GM23248 (cell line): Measurements from ENCODE around the gene SENP1. TPM values are rescaled to one million over a fixed set of nuclear protein-coding genes. Genes with fewer than 3 reads are reported as not detected.

Experiments
- DNase-seq: peaks from one replicate; pipeline ENCODE4 v3.0.0-alpha.2; 2015
- H2AFZ ChIP-seq: fragments of 200-600 bp; sonication (generic); 2 replicates; pipeline ENCODE4 v1.6.1; 2016; ENCODE audit warnings: antibody characterized with exemption
- H3F3A ChIP-seq: fragments of 200-600 bp; sonication (generic); 2 replicates; pipeline ENCODE4 v1.6.1; 2016; ENCODE audit warnings: mild to moderate bottlenecking, antibody characterized with exemption, mixed run types; ENCODE audit not compliant: insufficient read depth
- H3K27ac ChIP-seq: fragments of 200-600 bp; sonication (generic); 2 replicates; pipeline ENCODE4 v1.5.1; 2016; ENCODE audit warnings: mild to moderate bottlenecking
- H3K27me3 ChIP-seq: fragments of 200-600 bp; sonication (generic); replicated peaks from 2 replicates; pipeline ENCODE4 v1.6.1; 2016; ENCODE audit warnings: mild to moderate bottlenecking; ENCODE audit not compliant: insufficient read depth
- H3K36me3 ChIP-seq: fragments of 200-600 bp; sonication (generic); 2 replicates; pipeline ENCODE4 v1.6.1; 2016; ENCODE audit warnings: low read depth, mild to moderate bottlenecking
- H3K4me1 ChIP-seq: fragments of 200-600 bp; sonication (generic); 2 replicates; pipeline ENCODE4 v1.6.1; 2016; ENCODE audit warnings: mild to moderate bottlenecking; ENCODE audit not compliant: insufficient read depth
- H3K4me2 ChIP-seq: fragments of 200-600 bp; sonication (generic); one replicate; pipeline ENCODE4 v1.6.1; 2016; ENCODE audit warnings: mild to moderate bottlenecking; ENCODE audit not compliant: unreplicated experiment
- H3K4me3 ChIP-seq: fragments of 200-600 bp; sonication (generic); 2 replicates; pipeline ENCODE4 v1.5.1; 2016; ENCODE audit warnings: mild to moderate bottlenecking
- H3K79me2 ChIP-seq: fragments of 200-600 bp; sonication (generic); 2 replicates; pipeline ENCODE4 v1.6.1; 2016; ENCODE audit warnings: mild to moderate bottlenecking; ENCODE audit not compliant: insufficient read depth
- H3K9ac ChIP-seq: fragments of 200-600 bp; sonication (generic); 2 replicates; pipeline ENCODE4 v1.6.1; 2016; ENCODE audit warnings: mild to moderate bottlenecking
- H3K9me2 ChIP-seq: fragments of 200-600 bp; sonication (generic); 2 replicates; pipeline ENCODE4 v1.6.1; 2016; ENCODE audit warnings: mixed run types, mild to moderate bottlenecking, moderate library complexity; ENCODE audit not compliant: insufficient read depth
- H3K9me3 ChIP-seq: fragments of 200-600 bp; sonication (generic); one replicate; pipeline ENCODE4 v1.6.1; 2017; ENCODE audit warnings: low read depth
- H4K20me1 ChIP-seq: fragments of 200-600 bp; sonication (generic); 2 replicates; pipeline ENCODE4 v1.6.0; 2016; ENCODE audit not compliant: insufficient read depth
- EZH2 ChIP-seq: fragments of 200-600 bp; sonication (generic); IDR thresholded peaks from 2 replicates; pipeline ENCODE4 v1.6.1; 2018; ENCODE audit warnings: antibody characterized with exemption, mild to moderate bottlenecking; ENCODE audit not compliant: insufficient read depth, poor library complexity, severe bottlenecking
- EZH2phosphoT487 ChIP-seq: fragments of 200-600 bp; sonication (generic); IDR thresholded peaks from 2 replicates; pipeline ENCODE4 v1.6.1; 2018; ENCODE audit warnings: antibody characterized with exemption, moderate library complexity, mild to moderate bottlenecking, low read depth; ENCODE audit not compliant: insufficient read depth
- WGBS, 2 experiments: methylation state at CpG; one replicate each; pipeline ENCODE4 v1.1.6; 2015 to 2017; ENCODE audit warnings: low lambda C conversion rate in 2 of 2, low coverage in 1 of 2; ENCODE audit errors: missing lambda C conversion rate in 2 of 2; 5-methylcytosine and 5-hydroxymethylcytosine counted together
- in situ Hi-C: fragments of 300-500 bp; cut with MboI; formaldehyde crosslinking; loops from 2 replicates; pipeline ENCODE4 v1.15.0; 2020
- polyA plus RNA-seq: library from polyadenylated mRNA; unstranded; fragments of >200 nt; fragmentation: Nextera tagmentation; extraction: Ambion mirVana; gene quantifications from 2 replicates; pipeline ENCODE4 v1.2.1, GENCODE V29; 2016
- total RNA-seq: library from RNA; depleted of rRNA; stranded (reverse); fragments of >200 nt; shearing (Covaris generic); gene quantifications from 2 replicates; pipeline ENCODE4 v1.2.3, GENCODE V29; 2014

SENP1 gene
- total and polyA plus RNA-seq, 2 experiments from 2014 or later = 6.7 to 15.3 TPM

DNA sequence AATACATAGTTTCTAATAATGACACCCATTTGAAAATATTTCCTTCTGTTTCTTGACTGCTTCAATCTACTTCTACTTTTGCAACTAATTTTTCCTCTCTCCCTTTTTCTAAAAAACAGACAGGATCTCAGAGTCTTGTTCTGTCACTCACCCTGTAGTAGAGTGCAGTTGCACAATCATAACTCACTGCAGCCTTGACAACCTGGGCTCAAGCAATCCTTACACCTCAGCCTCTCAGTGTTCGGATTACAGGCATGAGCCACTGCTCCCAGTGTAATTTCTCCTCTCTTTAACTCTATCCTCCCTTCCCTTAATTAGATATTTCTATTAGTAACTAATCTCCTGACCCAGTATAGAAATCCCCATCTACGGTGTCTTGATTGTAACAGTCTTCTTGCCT lies 45.4 kb downstream of the SENP1 start:
- H3K4me1 ChIP-seq = no peaks in the 10 kb centered on the region
- no peaks in the 10 kb centered on the region for H3K27me3 ChIP-seq
- no peak overlapping the region for H3K4me3 ChIP-seq
- TF ChIP-seq EZH2phosphoT487 = no peak
- TF ChIP-seq EZH2 = no peak
- WGBS, 2 experiments = 98 to 100% methylated on average over 2 of the region's 2 CpGs
- H3K27ac ChIP-seq = no peak overlapping the region
- in situ Hi-C loops = no loop called here
- no peaks in the 10 kb centered on the region for H3K9me3 ChIP-seq
- H2AFZ ChIP-seq = no peak overlapping the region
- no peaks in the 10 kb centered on the region for H3K79me2 ChIP-seq
- peaks cover 63% of the 10 kb centered on the region for H3K36me3 ChIP-seq
- H3K9me2 ChIP-seq = no peaks in the 10 kb centered on the region
- no peak overlapping the region for H3K9ac ChIP-seq
- H3K4me2 ChIP-seq = no peak overlapping the region
- DNase-seq = no peak
- no peaks in the 10 kb centered on the region for H4K20me1 ChIP-seq
- no peaks in the 10 kb centered on the region for H3F3A ChIP-seq

GRCh38 chr12:48058771-48059170 lies 47.1 kb downstream of the SENP1 start:
- Histone ChIP-seq H3K4me2 (no peak overlapping the region), H3K9me2 (no peaks in the 10 kb centered on the region), H3K79me2 (no peaks in the 10 kb centered on the region), H3K36me3 (peaks cover 46% of the 10 kb centered on the region), H3K4me3 (no peak overlapping the region), H3F3A (no peaks in the 10 kb centered on the region), H2AFZ (no peak overlapping the region), H3K9ac (no peak overlapping the region), H3K9me3 (no peaks in the 10 kb centered on the region), H3K27ac (no peak overlapping the region), H3K4me1 (no peaks in the 10 kb centered on the region), H4K20me1 (no peaks in the 10 kb centered on the region), H3K27me3 (no peaks in the 10 kb centered on the region)
- no peak for TF ChIP-seq EZH2
- TF ChIP-seq EZH2phosphoT487 = no peak
- DNase-seq = no peak
- WGBS, 2 experiments = 97 to 100% methylated on average over 5 of the region's 5 CpGs
- in situ Hi-C loops = no loop called here

DNA sequence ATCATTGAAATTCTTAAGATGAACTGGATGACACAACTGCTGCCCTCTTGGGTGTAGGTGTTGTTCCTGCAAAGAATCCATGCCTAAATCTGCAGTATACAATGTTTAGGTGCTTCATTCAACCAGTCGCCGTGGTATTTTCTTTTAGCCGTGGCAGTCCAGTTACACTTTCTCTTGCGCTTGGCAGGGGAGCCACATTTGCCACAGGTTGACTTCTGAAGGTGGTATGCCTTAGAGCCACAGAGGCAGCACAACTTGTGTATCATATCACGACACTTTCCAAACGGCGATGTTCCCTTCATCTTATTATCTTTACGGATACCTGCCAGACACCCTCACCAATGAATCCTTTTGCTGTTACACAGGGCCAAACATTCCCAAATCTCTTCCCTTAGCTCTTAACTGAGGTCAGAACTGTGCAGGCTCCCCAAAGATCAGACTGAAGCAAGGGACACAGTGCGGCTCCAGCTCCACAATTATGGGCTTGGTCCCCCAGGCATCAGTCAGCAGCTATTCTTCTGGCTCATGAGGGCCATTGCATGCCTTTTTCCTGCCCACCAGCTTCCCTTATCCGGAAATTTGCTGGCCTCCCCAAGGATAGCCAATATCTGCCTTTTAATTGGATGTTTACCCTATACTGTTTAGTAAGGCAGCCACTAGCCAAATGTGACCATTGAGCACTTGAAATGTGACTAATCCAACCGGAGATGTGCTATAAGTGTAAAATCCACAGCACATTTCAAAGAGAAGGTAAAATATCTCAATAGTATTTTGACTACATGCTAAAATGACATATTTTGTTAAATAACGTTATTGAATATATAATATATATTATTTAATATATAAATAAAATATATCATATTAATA lies 50.7 kb downstream of the SENP1 start:
- Histone ChIP-seq H3K9me3 (no peaks in the 10 kb centered on the region), H4K20me1 (no peaks in the 10 kb centered on the region), H3K79me2 (no peaks in the 10 kb centered on the region), H3K9me2 (no peaks in the 10 kb centered on the region), H3K4me1 (no peaks in the 10 kb centered on the region), H3K27ac (no peak overlapping the region), H3K4me2 (no peak overlapping the region), H3K27me3 (no peaks in the 10 kb centered on the region), H2AFZ (no peak overlapping the region), H3K9ac (no peak overlapping the region), H3K4me3 (no peak overlapping the region), H3K36me3 (peaks cover 20% of the 10 kb centered on the region), H3F3A (no peaks in the 10 kb centered on the region)
- WGBS, 2 experiments = 89 to 94% methylated on average over 12 of the region's 12 CpGs
- TF ChIP-seq EZH2phosphoT487 (no peak), EZH2 (no peak)
- in situ Hi-C loops = no loop called here
- DNase-seq = no peak

DNA sequence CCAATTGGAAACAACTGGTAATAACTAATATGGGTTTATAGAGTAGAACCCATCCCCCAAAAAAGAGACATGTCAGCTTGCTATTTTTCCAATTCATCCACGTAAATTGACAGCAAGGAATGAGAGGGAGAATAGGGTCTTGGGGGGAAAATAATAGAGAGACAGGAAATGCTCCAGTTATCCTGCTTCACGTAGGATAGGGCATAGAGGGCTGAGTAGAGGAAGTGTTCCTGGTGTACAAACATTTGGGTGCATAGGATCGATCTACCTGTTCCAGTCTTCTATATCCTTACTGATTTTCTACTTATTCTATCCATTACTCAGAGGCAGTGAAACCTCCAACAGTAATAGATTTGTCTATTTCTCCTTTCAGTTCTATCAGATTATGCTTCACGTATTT lies 52.0 kb downstream of the SENP1 start:
- Histone ChIP-seq H3K27me3 (no peaks in the 10 kb centered on the region), H3K27ac (no peak overlapping the region), H4K20me1 (no peaks in the 10 kb centered on the region), H3K4me2 (no peak overlapping the region), H3K79me2 (no peaks in the 10 kb centered on the region), H3K9me3 (no peaks in the 10 kb centered on the region), H3K4me1 (no peaks in the 10 kb centered on the region), H2AFZ (no peak overlapping the region), H3K36me3 (peaks cover 9% of the 10 kb centered on the region), H3K9me2 (no peaks in the 10 kb centered on the region), H3F3A (no peaks in the 10 kb centered on the region), H3K4me3 (no peak overlapping the region), H3K9ac (no peak overlapping the region)
- in situ Hi-C loops = no loop called here
- no peak for TF ChIP-seq EZH2phosphoT487
- TF ChIP-seq EZH2 = no peak
- no peak for DNase-seq
- WGBS, 2 experiments = 93 to 94% methylated on average over 4 of the region's 4 CpGs
